BJ (cell line): ENCODE measurements around the gene ZER1. TPM values are rescaled to one million over a fixed set of nuclear protein-coding genes. Genes with fewer than 3 reads are reported as not detected.

Experiments used
- CTCF ChIA-PET: fragments of 350-600 bp; formaldehyde crosslinking; extraction: SDS; loops from one replicate; lab custom pipeline; 2021; ENCODE audit warnings: antibody characterized with exemption, inconsistent platforms; lab: Yijun Ruan, JAX
- POLR2A ChIA-PET: fragments of 300-600 bp; sonication (Branson Sonifier 250); formaldehyde crosslinking; extraction: SDS; loops from one replicate; lab custom pipeline; 2021; ENCODE audit warnings: antibody characterized with exemption; lab: Charles Lee
- DNase-seq: peaks from one replicate; pipeline ENCODE4 v3.0.0-alpha.2; 2011; ENCODE audit warnings: low read depth
- H3K27me3 ChIP-seq: 2 replicates; pipeline ENCODE4 v1.6.0; 2011; ENCODE audit warnings: low read length; ENCODE audit not compliant: control insufficient read depth, insufficient read depth
- H3K36me3 ChIP-seq: 2 replicates; pipeline ENCODE4 v1.5.1; 2011; ENCODE audit warnings: low read length; ENCODE audit not compliant: control insufficient read depth, insufficient read depth
- H3K4me3 ChIP-seq: 2 replicates; pipeline ENCODE4 v1.5.1; 2011; ENCODE audit warnings: low read depth, mild to moderate bottlenecking, control low read depth, low read length
- CTCF ChIP-seq: IDR thresholded peaks from 2 replicates; pipeline ENCODE4 v1.5.1; 2011; ENCODE audit warnings: low read depth, mild to moderate bottlenecking, control low read depth, inconsistent platforms, low read length, moderate library complexity; ENCODE audit not compliant: insufficient read depth
- polyA plus RNA-seq: library from polyadenylated mRNA; depleted of rRNA; stranded (reverse); fragments of >200 nt; gene quantifications from 2 replicates; pipeline ENCODE4 v1.2.3, GENCODE V29; 2011

Gene ZER1
- polyA plus RNA-seq, 1 experiment, result 64.5 TPM

- no peak for DNase-seq
- CTCF ChIA-PET, result interaction anchor here (1.1 to 1.4 kb wide), 2 partner anchors 11 to 111 kb away, joined by 3 read pairs; partner anchors contain the start of gene ENDOG
Measured at GRCh38 chr9:128707446-128707845, 64.3 kb downstream of the ZER1 start.

GRCh38 chr9:128706671-128707381, 64.9 kb downstream of the ZER1 start:
- no peak for TF ChIP-seq CTCF
- DNase-seq, result no peak
- ChIA-PET POLR2A (no interaction called here), CTCF (interaction anchor here (1.1 to 1.4 kb wide), 4 partner anchors 11 to 111 kb away, joined by 3 to 4 read pairs (median 4); partner anchors contain the start of genes ENDOG and ZDHHC12)
- no peaks in the 10 kb centered on the region for H3K27me3 ChIP-seq
- H3K36me3 ChIP-seq, result no peaks in the 10 kb centered on the region
- no peak overlapping the region for H3K4me3 ChIP-seq

More at GRCh38 chr9:128707446-128707845, 64.3 kb downstream of the ZER1 start:
- no peaks in the 10 kb centered on the region for H3K36me3 ChIP-seq
- TF ChIP-seq CTCF, result no peak
- POLR2A ChIA-PET, result no interaction called here
- no peak overlapping the region for H3K4me3 ChIP-seq
- H3K27me3 ChIP-seq, result no peaks in the 10 kb centered on the region

DNA sequence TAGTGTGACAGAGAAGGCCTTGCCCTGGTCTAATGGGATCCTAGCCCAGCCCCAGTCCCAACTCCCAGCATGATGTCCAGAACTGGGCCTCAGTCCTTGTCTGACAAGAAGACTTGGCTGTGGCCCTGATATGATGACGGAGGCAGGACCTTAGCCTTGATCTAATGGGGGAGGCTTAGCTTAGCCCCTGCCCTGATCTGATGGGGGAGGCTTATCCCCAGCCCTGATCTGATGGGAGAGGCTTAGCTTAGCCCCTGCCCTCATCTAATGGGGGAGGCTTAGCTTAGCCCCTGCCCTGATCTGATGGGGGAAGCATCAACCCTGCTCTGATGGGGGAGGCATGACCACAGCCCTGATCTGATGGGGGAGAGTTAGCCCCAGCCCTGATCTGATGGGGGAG, 65.7 kb downstream of the ZER1 start:
- no peak for DNase-seq
- no peak overlapping the region for H3K4me3 ChIP-seq
- no peaks in the 10 kb centered on the region for H3K27me3 ChIP-seq
- H3K36me3 ChIP-seq, result no peaks in the 10 kb centered on the region
- CTCF ChIA-PET, result interaction anchor here (1.1 to 1.7 kb wide), 3 partner anchors 18 to 34 kb away, joined by 3 to 4 read pairs (median 4); partner anchors contain the start of gene ZDHHC12
- POLR2A ChIA-PET, result no interaction called here
- TF ChIP-seq CTCF, result no peak

GRCh38 chr9:128705051-128705965, 66.4 kb downstream of the ZER1 start:
- POLR2A ChIA-PET, result no interaction called here

More at GRCh38 chr9:128705051-128705965, 66.4 kb downstream of the ZER1 start:
- Histone ChIP-seq H3K27me3 (no peaks in the 10 kb centered on the region), H3K36me3 (no peaks in the 10 kb centered on the region), H3K4me3 (no peak overlapping the region)
- DNase-seq, result no peak
- CTCF ChIA-PET, result interaction anchor here (1.2 to 1.7 kb wide), 2 partner anchors 18 to 34 kb away, joined by 3 to 4 read pairs; no protein-coding TSS in a partner anchor
- no peak for TF ChIP-seq CTCF
